Measurements from ENCODE around the gene TSPAN13. TPM values are rescaled to one million over a fixed set of nuclear protein-coding genes. Genes with fewer than 3 reads are reported as not detected.

Gene TSPAN13
- polyA plus RNA-seq, 1 donor from 2014 or later: 315 TPM

DNA sequence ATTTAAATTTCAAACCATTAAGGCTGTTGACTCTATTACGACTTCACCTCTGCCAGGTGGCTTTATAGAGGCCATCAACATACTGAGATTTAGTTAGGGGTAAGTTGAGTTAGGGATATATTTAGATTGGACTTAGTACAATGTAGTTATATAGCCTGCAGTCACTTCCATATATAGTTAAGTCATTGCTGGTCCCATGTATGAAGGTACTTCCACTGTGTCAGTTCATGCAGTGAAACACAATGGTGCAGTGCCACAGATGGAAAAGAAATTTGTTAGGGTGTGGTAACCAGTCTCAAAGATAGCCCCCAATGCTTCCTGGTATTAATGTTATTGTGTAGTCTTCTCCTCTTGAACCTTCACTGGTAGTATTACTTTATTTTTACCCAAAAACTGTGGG is 12.6 kb upstream of the TSPAN13 start:
- H3K9ac ChIP-seq (ENCODE audit: low read length): no peak overlapping the region
- H3K4me2 ChIP-seq (ENCODE audit: low read length): no peak overlapping the region
- H3K36me3 ChIP-seq (ENCODE audit: insufficient read depth, low read length): no peaks in the 10 kb centered on the region
- no peak overlapping the region for H3K4me3 ChIP-seq (ENCODE audit: low read length)
- H3K9me2 ChIP-seq (ENCODE audit: insufficient read depth, low read length): no peaks in the 10 kb centered on the region
- no peaks in the 10 kb centered on the region for H4K20me1 ChIP-seq (ENCODE audit: insufficient read depth)
- H3K79me2 ChIP-seq (replicated peaks; ENCODE audit: insufficient read depth, low read length): no peaks in the 10 kb centered on the region
- H3K27ac ChIP-seq (ENCODE audit: low read length): no peak overlapping the region
- H2AFZ ChIP-seq (ENCODE audit: low read depth, low read length): no peak overlapping the region
- no peaks in the 10 kb centered on the region for H3K9me3 ChIP-seq (ENCODE audit: low read length)
- H3K27me3 ChIP-seq (ENCODE audit: insufficient read depth, low read depth, low read length): no peaks in the 10 kb centered on the region
- H3F3A ChIP-seq (ENCODE audit: insufficient read depth, low read length, poor library complexity, severe bottlenecking): no peaks in the 10 kb centered on the region
- TF ChIP-seq EP300 (conservative IDR thresholded peaks at IDR 0.05; ENCODE audit: poor library complexity, severe bottlenecking) (no peak), POLR2AphosphoS5 (IDR thresholded peaks at IDR 0.05) (no peak), EZH2 (IDR thresholded peaks at IDR 0.05; ENCODE audit: borderline replicate concordance, insufficient read depth, low read length, poor library complexity, severe bottlenecking) (no peak), TAF1 (IDR thresholded peaks at IDR 0.05; ENCODE audit: low read depth) (no peak), SMC3 (conservative IDR thresholded peaks at IDR 0.05; ENCODE audit: poor library complexity) (no peak)

- Histone ChIP-seq H3F3A (ENCODE audit: insufficient read depth, low read length, poor library complexity, severe bottlenecking) (no peaks in the 10 kb centered on the region), H2AFZ (ENCODE audit: low read depth, low read length) (no peak overlapping the region), H3K27me3 (ENCODE audit: insufficient read depth, low read depth, low read length) (no peaks in the 10 kb centered on the region), H3K79me2 (replicated peaks; ENCODE audit: insufficient read depth, low read length) (no peaks in the 10 kb centered on the region), H3K9me2 (ENCODE audit: insufficient read depth, low read length) (no peaks in the 10 kb centered on the region), H3K9me3 (ENCODE audit: low read length) (no peaks in the 10 kb centered on the region), H3K36me3 (ENCODE audit: insufficient read depth, low read length) (no peaks in the 10 kb centered on the region), H3K9ac (ENCODE audit: low read length) (no peak overlapping the region), H4K20me1 (ENCODE audit: insufficient read depth) (no peaks in the 10 kb centered on the region), H3K4me2 (ENCODE audit: low read length) (no peak overlapping the region), H3K27ac (ENCODE audit: low read length) (no peak overlapping the region), H3K4me3 (ENCODE audit: low read length) (no peak overlapping the region)
- no peak for TF ChIP-seq EP300 (conservative IDR thresholded peaks at IDR 0.05; ENCODE audit: poor library complexity, severe bottlenecking)
- no peak for TF ChIP-seq SMC3 (conservative IDR thresholded peaks at IDR 0.05; ENCODE audit: poor library complexity)
- TF ChIP-seq MXI1 (conservative IDR thresholded peaks at IDR 0.05; ENCODE audit: poor library complexity, severe bottlenecking): no peak
- TF ChIP-seq RAD21 (conservative IDR thresholded peaks at IDR 0.05): no peak
- no peak for TF ChIP-seq CTCF (IDR thresholded peaks at IDR 0.05; ENCODE audit: poor library complexity, severe bottlenecking)
- no peak for TF ChIP-seq TAF1 (IDR thresholded peaks at IDR 0.05; ENCODE audit: low read depth)
- no peak for TF ChIP-seq REST (IDR thresholded peaks at IDR 0.05; ENCODE audit: borderline replicate concordance)
- no peak for TF ChIP-seq EZH2 (IDR thresholded peaks at IDR 0.05; ENCODE audit: borderline replicate concordance, insufficient read depth, low read length, poor library complexity, severe bottlenecking)
- no peak for TF ChIP-seq POLR2AphosphoS5 (IDR thresholded peaks at IDR 0.05)
Observed at GRCh38 chr7:16741676-16742075, 11.9 kb upstream of the TSPAN13 start.

All from neural cell (in vitro differentiated cells).